GM12865 (cell line): Measurements from ENCODE around the gene MTUS2.

Experiments
- DNase-seq: peaks from one replicate; pipeline ENCODE4 v3.0.0; 2010; ENCODE audit warnings: low read depth
- H3K4me3 ChIP-seq: 2 replicates; pipeline ENCODE4 v1.5.1; 2011; ENCODE audit warnings: mild to moderate bottlenecking, low read depth, low read length, control low read depth
- TF ChIP-seq, protein P1 (sequence below): IDR thresholded peaks from 2 replicates; pipeline ENCODE4 v1.5.1; 2011; ENCODE audit warnings: low read length, control low read depth, low read depth, inconsistent platforms; ENCODE audit not compliant: insufficient read depth; ENCODE audit errors: missing control alignments

Gene MTUS2

DNA sequence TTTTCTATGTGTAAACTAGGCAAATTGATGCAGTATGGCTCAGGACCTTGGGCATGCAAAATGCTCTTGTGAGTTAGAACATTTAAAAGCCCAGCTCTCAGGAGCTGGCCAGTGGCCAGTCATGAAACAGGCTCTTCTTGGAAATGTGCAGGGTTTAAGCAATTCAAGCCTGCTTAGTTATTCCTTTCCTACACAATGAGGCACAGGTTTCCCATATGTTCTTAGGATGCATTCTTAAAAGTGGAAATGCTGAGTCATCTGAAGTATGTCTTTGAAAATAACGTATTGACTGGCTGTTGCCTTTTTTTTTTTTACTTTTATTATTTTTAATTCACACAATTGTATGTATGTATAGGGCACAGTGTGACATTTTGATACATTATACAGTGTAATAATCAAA lies 474.7 kb downstream of the MTUS2 start:
- no peak for DNase-seq
- TF ChIP-seq, protein P1, sequence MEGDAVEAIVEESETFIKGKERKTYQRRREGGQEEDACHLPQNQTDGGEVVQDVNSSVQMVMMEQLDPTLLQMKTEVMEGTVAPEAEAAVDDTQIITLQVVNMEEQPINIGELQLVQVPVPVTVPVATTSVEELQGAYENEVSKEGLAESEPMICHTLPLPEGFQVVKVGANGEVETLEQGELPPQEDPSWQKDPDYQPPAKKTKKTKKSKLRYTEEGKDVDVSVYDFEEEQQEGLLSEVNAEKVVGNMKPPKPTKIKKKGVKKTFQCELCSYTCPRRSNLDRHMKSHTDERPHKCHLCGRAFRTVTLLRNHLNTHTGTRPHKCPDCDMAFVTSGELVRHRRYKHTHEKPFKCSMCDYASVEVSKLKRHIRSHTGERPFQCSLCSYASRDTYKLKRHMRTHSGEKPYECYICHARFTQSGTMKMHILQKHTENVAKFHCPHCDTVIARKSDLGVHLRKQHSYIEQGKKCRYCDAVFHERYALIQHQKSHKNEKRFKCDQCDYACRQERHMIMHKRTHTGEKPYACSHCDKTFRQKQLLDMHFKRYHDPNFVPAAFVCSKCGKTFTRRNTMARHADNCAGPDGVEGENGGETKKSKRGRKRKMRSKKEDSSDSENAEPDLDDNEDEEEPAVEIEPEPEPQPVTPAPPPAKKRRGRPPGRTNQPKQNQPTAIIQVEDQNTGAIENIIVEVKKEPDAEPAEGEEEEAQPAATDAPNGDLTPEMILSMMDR = no peak
- no peak overlapping the region for H3K4me3 ChIP-seq

DNA sequence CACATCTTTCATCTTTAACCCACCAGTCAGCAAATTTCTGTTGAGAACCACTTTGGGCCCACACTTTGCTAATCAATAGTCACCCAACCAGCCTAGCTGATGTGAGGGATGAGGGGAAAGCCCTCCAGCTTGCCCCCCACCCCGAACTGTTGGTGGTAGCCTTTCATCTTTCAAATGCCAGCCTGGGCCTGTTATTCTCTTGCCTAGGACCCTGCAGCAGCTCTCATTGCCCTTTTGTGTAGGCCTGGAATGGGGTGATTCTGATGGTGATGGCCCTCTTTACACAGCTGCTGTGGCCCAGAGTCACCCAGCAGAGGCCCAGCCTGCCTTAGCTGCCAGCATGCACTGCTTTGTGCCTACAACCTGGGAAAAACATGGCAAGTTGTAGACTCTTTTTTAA lies 480.9 kb downstream of the MTUS2 start:
- TF ChIP-seq, protein P1 = no peak
- no peak for DNase-seq
- no peak overlapping the region for H3K4me3 ChIP-seq

DNA sequence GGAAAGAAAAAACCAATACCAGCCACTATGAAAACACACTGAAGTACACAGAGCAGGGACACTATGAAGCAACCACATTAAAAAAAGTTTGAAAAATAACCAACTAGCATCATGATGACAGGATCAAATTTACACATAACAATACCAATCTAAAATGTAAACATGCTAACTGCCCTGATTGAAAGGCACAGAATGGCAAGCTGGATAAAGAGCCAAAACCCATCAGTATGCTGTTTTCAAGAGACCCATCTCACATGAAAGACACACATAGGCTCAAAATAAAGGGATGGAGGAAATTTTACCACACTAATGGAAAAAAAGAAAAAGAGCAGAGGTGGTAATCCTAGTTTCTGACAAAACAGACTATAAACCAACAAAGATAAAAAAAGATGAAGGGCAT lies 484.0 kb downstream of the MTUS2 start:
- no peak overlapping the region for H3K4me3 ChIP-seq
- TF ChIP-seq, protein P1 = no peak
- DNase-seq = no peak

DNA sequence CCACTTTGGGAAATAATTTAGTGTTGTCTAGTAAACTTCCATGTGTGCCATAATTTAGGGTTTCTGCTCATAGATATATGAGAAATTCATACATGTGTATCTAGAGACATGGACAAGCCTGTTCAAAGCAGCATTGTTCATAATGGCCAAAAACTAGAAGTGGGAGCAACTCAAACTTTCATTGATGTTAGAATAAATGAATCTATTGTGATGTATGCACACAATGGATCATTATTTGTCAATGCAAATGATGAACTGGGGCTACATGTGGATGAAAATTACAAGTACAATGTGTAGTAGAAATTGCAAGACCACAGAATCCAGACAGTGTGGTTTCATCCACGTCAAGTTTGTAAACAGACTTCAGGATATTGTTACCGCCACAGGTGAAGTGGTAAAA lies 490.7 kb downstream of the MTUS2 start:
- no peak for DNase-seq
- TF ChIP-seq, protein P1 = no peak
- no peak overlapping the region for H3K4me3 ChIP-seq

DNA sequence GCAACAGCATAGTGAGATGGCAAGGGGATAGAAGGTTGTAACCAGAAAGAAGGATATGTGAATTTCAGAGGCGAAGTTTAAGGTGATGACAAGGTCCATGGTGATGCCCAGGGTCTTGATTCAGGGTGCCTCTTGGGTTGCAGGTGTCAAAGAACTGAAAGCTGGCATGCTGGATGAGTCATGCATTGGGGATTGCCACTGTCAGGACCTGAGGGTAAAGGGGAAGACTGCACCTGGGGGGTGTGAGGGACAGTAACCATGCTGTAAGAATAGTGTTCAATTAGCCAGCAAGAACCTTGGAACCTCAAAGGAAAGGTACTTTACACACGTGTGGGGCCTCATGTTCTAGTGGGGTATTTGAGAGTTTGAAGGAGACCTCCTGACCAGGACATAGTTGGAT lies 495.7 kb downstream of the MTUS2 start:
- TF ChIP-seq, protein P1 = no peak
- no peak for DNase-seq
- no peak overlapping the region for H3K4me3 ChIP-seq

DNA sequence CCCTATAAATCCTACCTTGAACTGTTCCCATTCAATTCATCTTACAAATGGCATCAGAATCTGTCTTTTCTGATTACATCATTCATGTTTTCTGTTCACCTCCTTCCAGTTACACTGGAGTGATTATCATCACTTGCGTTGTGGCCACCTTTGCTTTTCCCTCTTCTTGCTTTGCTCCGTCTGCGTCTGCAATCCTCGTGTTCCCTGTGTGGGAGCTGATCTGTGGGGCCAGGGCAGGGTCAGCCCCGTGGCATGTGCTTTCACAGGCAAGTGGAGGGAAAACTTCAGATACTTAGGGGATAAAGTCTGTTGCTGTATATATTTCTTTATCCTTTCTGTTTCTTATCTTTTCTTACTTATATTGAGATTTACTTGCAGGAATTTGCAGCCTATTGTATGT lies 497.7 kb downstream of the MTUS2 start:
- TF ChIP-seq, protein P1 = no peak
- no peak for DNase-seq
- H3K4me3 ChIP-seq = no peak overlapping the region

DNA sequence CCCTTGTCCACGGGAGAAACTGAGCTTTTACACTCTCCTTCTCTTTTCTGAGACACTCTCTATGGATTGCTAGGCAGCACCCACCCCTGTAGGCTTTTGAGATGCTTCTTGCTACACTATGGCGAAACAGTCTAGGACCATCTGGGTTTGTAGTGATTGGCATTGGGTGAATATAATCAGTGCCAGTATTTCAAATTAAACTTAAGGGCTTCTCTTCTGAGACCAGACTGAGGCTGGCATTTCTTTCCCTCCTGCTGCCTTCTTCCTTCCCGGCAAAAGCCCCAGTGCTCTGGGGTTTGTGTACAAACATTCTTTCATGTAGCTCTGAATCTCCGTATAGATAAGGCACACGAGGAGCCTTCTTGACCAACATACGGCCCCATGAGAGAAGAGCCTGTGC lies 498.6 kb downstream of the MTUS2 start:
- H3K4me3 ChIP-seq = no peak overlapping the region
- DNase-seq = no peak
- TF ChIP-seq, protein P1 = no peak
